Rectal smooth muscle tissue (tissue), 1 donor: ENCODE results near the gene KCNIP1.

Experiments used
- H3K27ac ChIP-seq: one replicate; pipeline ENCODE4 v1.7.0; 2013; ENCODE audit warnings: low read depth, low read length, inconsistent platforms
- H3K27me3 ChIP-seq: one replicate; pipeline ENCODE4 v1.7.0; 2013; ENCODE audit warnings: low read length; ENCODE audit not compliant: control insufficient read depth, insufficient read depth
- H3K36me3 ChIP-seq: one replicate; pipeline ENCODE4 v1.7.0; 2013; ENCODE audit warnings: low read length; ENCODE audit not compliant: control insufficient read depth, insufficient read depth
- H3K4me1 ChIP-seq: one replicate; pipeline ENCODE4 v1.7.0; 2013; ENCODE audit warnings: low read length; ENCODE audit not compliant: control insufficient read depth, insufficient read depth
- H3K4me3 ChIP-seq: one replicate; pipeline ENCODE4 v1.7.0; 2013; ENCODE audit warnings: low read length
- H3K9ac ChIP-seq: one replicate; pipeline ENCODE4 v1.7.0; 2013; ENCODE audit warnings: low read length

Gene KCNIP1

DNA sequence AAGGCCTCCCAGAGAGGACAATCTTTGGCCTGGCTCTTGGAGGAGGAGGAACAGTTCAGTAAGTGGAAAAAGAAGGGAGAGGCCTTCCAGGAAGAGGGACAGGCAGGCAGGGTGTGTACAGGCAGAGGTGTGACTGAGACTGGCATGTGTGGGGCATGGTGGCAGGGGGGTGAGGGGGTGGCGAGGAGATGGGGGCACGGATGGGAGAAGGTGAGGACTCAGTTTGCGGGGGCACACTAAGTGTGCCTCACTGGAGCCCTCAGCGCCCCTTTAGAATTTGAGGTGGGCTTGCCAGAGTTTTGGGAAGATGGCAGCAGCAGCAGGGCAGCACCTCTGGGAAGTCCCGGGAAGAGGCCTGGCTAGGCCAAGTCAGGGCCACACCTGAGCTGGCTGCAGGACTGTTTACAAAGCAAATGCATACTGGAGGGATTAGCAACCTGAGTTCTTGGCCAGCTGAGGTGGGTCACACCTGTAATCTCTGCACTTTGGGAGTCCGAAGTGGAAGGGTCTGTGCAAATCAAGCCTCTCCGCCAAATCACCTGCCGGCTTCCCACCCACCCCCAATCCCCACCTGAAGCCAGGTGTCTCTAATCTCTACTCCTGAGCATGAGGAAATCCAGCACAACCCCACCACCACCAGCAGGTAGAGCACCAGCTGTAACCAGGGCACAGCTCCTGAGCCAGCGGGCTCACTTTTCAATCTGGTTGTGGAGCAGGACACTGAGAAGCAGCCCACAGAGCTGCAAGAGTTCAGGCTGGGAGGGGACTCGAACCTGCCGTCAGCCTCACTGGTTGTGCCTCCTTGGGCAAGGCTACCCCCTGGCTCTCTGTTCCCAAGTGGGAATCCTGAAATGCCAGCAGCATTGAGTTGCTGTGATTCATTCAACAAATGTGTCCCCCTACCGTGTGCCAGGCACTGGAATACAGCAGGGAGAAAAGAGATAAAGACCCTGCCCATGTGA lies 269.5 kb downstream of the KCNIP1 start:
- Histone ChIP-seq H3K9ac (no peak overlapping the region), H3K27me3 (no peaks in the 10 kb centered on the region), H3K4me3 (no peak overlapping the region), H3K27ac (no peak overlapping the region), H3K36me3 (no peaks in the 10 kb centered on the region), H3K4me1 (no peaks in the 10 kb centered on the region)

GRCh38 chr5:170774831-170775230 lies 271.0 kb downstream of the KCNIP1 start:
- Histone ChIP-seq H3K27ac (no peak overlapping the region), H3K4me3 (no peak overlapping the region), H3K4me1 (no peaks in the 10 kb centered on the region), H3K27me3 (no peaks in the 10 kb centered on the region), H3K36me3 (no peaks in the 10 kb centered on the region), H3K9ac (no peak overlapping the region)

DNA sequence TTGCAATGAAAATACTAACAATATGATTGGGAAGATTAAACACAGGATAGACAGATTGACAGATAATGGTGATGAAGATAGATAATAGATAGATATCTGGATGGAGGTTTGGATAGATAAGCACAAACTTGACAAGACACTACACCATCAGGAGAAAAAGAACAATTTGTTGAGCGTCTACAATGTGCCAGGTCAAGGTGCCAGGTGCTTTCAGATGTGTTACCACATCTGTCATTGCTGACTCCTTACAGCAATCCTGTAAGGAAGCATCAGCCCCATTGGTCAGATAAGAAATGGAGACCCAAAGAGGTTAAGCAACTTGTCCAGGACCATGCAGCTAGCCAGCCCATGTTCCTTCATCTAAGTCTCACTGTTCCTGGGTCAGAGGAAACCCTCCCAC lies 278.1 kb downstream of the KCNIP1 start:
- no peaks in the 10 kb centered on the region for H3K4me1 ChIP-seq
- no peaks in the 10 kb centered on the region for H3K27me3 ChIP-seq
- no peaks in the 10 kb centered on the region for H3K36me3 ChIP-seq
- no peak overlapping the region for H3K27ac ChIP-seq
- H3K9ac ChIP-seq, result no peak overlapping the region
- no peak overlapping the region for H3K4me3 ChIP-seq

DNA sequence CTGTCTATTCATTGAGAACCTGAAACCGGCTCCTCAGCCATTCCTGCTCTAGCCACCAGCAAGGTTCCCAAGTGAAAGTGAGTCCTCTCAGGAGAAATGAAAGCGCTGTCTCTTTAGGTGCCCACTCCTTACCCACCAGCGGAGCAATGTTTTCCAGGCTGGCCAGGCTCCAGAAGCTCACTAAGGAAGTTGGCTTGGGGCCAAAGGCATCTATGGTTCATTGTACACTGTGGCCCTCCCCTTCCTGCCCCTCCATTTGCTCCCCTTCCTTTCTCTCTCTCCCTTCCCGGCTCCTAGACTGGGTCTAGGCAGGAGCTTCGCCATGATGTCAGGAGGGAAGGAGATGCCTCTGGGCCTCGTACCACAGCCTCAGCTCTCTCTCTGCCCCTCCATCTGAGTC lies 278.6 kb downstream of the KCNIP1 start:
- Histone ChIP-seq H3K36me3 (no peaks in the 10 kb centered on the region), H3K4me3 (no peak overlapping the region), H3K27ac (no peak overlapping the region)

DNA sequence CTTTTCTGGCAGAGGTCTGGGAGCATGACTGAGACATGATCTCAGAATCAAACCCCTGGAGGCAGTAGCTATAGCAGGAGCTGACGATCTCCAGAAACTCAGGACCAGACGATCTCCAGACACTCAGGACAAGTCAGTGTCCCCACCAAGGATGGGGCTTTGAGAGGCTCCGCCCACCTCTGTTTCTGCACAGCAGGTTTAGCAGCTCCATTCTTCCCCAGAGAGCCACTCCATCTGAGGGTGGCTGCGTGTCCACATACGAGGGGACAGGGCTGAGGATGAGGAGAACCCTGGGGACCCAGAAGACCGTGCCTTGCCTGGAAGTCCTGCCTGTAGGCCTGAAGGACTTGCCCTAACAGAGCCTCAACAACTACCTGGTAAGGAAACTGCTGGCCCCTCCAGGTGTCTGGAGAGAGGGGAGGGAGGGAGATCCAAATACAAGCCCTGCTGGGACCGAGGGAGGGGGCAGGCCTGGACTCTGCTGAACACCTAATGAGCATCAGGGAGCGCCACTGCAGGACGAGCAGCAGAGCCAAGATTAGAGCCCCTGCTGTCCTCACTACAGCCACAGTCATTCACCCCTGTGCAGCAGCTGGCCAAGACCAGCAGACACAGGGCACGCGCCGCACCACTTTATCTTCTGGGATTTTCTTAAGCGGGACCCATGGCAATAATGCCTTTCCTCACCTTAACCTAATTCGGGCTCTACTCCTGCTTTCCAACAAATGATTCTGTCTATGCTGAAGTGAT lies 279.9 kb downstream of the KCNIP1 start, which contains the start of gene GABRP:
TSS of gene GABRP (plus strand) at position 228 of the 750 bp plus-strand sequence. CDS start 4,891 bp downstream, outside the sequence.
- Histone ChIP-seq H3K27me3 (no peaks in the 10 kb centered on the region), H3K27ac (no peak within 1 kb of the TSS), H3K4me1 (no peaks in the 10 kb centered on the region), H3K4me3 (no peak within 1 kb of the TSS), H3K9ac (no peak within 1 kb of the TSS), H3K36me3 (no peaks in the 10 kb centered on the region)

More for the DNA sequence above, 278.6 kb downstream of the KCNIP1 start:
- Histone ChIP-seq H3K27me3 (no peaks in the 10 kb centered on the region), H3K9ac (no peak overlapping the region), H3K4me1 (no peaks in the 10 kb centered on the region)

DNA sequence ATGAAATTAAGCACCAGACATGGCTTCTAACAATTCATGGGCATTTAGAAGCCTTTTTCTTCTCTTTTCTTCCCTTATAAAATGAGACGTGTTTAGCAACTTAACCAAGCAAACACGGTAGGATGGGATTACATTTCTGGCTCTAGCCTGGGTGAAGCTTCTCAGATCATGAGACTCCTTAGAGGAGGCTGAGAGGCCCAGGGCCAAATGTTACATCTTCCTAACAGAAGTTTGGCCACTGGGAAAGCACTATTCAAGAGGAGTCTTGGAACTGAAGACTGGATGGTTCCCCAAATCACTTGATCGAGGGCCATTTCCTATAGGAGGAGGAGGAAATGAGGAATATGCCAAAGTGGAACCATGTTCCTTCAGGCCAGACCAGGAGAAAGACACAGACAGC lies 281.6 kb downstream of the KCNIP1 start:
- Histone ChIP-seq H3K27me3 (no peaks in the 10 kb centered on the region), H3K27ac (no peak overlapping the region), H3K4me3 (no peak overlapping the region), H3K4me1 (no peaks in the 10 kb centered on the region), H3K9ac (no peak overlapping the region), H3K36me3 (no peaks in the 10 kb centered on the region)
